Measurements from ENCODE around the gene PTPRN2.

PTPRN2 gene

DNA sequence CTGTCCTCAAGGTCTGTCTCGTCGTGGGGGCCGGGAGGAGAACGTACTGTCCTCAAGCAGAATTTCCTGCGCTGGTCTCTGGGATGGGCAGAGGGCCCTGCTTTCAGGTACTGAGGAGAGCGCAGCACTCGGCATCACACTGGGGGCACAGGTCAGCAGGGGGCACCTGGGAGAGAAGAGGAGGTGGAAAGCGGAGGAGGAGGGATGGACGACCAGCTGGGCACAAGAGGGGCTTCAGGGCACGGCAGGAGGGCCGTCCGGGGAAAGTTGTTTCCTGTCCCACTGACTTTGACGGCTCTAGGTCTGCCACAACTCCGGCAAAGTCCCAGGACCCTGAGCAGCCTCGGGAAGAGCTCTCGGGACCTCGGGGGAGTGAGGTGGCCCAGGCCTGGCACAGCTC lies 714.0 kb downstream of the PTPRN2 start:
- H3K4me3 ChIP-seq (ENCODE audit: low read depth, low read length) = no peak overlapping the region
- TF ChIP-seq, protein P1, sequence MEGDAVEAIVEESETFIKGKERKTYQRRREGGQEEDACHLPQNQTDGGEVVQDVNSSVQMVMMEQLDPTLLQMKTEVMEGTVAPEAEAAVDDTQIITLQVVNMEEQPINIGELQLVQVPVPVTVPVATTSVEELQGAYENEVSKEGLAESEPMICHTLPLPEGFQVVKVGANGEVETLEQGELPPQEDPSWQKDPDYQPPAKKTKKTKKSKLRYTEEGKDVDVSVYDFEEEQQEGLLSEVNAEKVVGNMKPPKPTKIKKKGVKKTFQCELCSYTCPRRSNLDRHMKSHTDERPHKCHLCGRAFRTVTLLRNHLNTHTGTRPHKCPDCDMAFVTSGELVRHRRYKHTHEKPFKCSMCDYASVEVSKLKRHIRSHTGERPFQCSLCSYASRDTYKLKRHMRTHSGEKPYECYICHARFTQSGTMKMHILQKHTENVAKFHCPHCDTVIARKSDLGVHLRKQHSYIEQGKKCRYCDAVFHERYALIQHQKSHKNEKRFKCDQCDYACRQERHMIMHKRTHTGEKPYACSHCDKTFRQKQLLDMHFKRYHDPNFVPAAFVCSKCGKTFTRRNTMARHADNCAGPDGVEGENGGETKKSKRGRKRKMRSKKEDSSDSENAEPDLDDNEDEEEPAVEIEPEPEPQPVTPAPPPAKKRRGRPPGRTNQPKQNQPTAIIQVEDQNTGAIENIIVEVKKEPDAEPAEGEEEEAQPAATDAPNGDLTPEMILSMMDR (IDR thresholded peaks at IDR 0.05; ENCODE audit: borderline replicate concordance, insufficient read depth, low read depth, low read length) = no peak

DNA sequence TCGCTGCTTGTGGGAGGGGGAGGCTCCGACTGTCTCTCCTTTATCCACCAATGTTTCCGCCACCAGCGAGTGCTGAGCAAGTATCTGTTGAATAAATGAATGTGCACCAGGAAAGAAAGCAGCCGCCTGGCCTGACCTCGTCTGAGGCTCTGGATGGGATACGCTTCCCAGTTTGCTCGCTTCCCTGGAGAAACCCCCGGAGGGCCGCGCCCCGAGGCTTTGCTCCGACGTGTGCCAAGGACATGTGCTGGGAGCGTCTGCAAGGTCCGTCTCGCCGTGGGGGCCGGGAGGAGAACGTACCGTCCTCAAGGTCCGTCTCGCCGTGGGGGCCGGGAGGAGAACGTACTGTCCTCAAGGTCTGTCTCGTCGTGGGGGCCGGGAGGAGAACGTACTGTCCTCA lies 714.4 kb downstream of the PTPRN2 start:
- TF ChIP-seq, protein P1 (IDR thresholded peaks at IDR 0.05; ENCODE audit: borderline replicate concordance, insufficient read depth, low read depth, low read length) = no peak
- H3K4me3 ChIP-seq (ENCODE audit: low read depth, low read length) = no peak overlapping the region

DNA sequence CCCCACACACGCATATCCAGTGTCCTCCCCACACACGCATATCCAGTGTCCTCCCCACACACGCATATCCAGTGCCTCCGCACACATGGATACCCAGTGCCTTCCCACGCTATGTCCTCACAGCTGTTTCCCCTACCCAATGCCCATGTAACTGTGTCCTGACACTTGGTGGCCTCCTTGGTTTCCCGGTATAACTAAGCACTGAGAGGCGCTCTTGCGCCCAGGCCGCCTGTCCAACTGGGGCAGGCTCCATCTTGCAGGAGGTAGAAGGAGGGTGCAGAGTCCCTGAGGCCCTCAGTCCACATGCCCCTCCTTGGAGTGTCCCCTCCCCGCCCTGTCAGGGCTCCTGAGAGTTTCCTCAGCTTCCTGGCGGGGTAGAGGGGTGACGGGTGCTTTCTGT lies 715.2 kb downstream of the PTPRN2 start:
- TF ChIP-seq, protein P1 (IDR thresholded peaks at IDR 0.05; ENCODE audit: borderline replicate concordance, insufficient read depth, low read depth, low read length) = no peak

DNA sequence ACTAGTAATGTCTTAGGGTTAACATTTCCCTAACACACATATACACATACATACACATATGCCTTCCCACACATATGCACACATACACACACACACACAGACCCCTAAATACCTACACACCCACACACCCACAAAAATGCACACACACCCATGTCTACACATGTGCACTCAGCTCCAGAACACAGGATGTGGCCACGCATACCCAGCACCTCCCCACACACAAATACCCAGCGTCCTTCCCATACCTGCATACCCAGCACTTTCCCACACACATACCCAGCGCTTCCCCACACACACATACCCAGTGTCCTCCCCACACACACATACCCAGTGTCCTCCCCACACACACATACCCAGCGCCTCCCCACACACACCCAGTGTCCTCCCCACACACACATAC lies 715.9 kb downstream of the PTPRN2 start:
- TF ChIP-seq, protein P1 (IDR thresholded peaks at IDR 0.05; ENCODE audit: borderline replicate concordance, insufficient read depth, low read depth, low read length) = no peak
- no peak overlapping the region for H3K4me3 ChIP-seq (ENCODE audit: low read depth, low read length)

More for the DNA sequence above, 715.2 kb downstream of the PTPRN2 start:
- H3K4me3 ChIP-seq (ENCODE audit: low read depth, low read length) = no peak overlapping the region

DNA sequence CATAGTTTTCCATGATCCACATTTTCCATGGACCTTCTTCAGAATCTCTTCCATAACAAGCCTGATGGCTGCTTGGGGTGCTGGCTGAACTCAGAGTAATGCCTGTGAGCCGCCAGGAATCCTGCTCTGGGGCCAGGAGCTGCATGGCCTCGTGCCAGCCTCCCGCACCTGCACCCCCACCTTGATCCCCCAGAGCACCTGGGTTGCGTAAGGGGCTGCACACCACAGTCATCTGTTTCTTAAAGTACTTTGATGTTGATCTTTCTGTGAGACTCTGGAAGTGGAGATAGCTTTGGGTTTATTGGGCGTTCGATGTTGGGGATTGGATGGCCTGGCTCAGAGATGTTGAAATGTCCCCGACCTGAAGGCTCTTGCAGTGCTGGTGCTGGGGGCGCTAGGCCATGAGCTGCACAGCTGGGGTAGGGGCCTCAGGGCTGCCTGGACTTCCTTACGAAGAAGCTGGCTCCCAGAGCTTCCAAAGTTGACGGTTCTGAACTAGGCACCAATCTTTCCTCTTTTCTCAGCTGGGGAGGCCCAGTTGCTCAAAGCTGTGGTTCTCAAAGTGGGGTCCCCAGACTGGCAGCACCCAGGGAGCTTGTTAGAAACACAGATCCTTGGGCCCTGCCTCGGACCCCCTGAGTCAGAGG lies 716.9 kb downstream of the PTPRN2 start:
- TF ChIP-seq, protein P1 (IDR thresholded peaks at IDR 0.05; ENCODE audit: borderline replicate concordance, insufficient read depth, low read depth, low read length) = no peak
- H3K4me3 ChIP-seq (ENCODE audit: low read depth, low read length) = no peak overlapping the region

DNA sequence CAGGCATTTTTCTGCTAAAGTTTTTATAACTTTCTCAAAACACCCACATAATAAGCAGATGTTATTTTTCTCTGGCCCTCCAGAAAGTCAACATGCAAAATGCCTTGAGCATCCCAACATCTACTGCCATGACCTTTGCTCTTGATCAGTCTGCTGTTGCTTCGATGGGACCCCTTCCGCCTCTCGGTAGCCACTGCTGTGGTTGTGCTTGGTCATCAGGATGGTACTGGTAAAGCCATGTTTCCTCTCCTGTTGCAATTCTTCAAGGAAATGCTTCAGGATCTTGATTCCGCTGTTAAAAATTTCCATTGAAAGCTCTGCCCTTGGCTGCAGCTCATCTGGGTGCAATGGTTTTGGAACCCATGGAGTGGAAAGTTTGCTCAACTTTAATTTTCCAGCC lies 717.8 kb downstream of the PTPRN2 start:
- TF ChIP-seq, protein P1 (IDR thresholded peaks at IDR 0.05; ENCODE audit: borderline replicate concordance, insufficient read depth, low read depth, low read length) = no peak
- no peak overlapping the region for H3K4me3 ChIP-seq (ENCODE audit: low read depth, low read length)

DNA sequence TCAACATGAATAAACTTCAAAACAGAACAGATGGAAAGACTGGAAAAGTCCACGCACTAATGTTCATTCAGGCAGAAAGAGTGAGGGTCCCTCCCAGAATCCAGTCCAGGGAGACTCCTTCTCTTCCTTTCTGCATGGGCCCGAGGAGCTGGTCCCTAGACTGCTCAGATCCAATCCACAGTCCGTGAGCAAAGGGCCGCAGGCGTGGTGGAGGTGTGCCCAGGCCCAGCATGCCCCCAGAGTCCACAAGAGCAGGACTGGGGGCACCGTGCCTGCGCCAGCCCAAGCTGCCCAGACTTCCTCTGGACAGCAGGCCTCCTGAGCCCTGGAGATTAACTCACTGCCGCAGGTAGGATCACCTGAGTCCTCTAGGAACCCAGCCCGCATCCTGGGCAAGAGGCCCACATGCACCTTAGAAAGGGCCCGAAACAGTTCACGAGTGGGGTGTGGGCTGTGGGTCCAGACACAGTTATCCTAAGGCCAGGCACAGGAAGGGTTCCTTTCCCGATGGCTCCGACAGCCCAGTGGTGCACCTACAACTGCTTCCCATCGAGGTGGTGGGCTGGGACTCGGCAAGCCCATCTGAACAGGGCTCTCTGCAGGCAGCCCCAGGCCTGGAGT lies 719.8 kb downstream of the PTPRN2 start:
- H3K4me3 ChIP-seq (ENCODE audit: low read depth, low read length) = no peak overlapping the region
- TF ChIP-seq, protein P1 (IDR thresholded peaks at IDR 0.05; ENCODE audit: borderline replicate concordance, insufficient read depth, low read depth, low read length) = no peak
